Keratinocyte (primary cell): ENCODE results near the gene RASAL2.

Experiments
- CTCF ChIP-seq, 3 experiments: IDR thresholded peaks in 1 of 3; conservative IDR thresholded peaks in 1 of 3; optimal IDR thresholded peaks in 1 of 3; 2 replicates in 2 of 3; 3 replicates in 1 of 3; pipeline versions ENCODE3 to v1.5.1; 2011; ENCODE audit warnings: low read length in 3 of 3, mild to moderate bottlenecking in 3 of 3, moderate library complexity in 2 of 3, control low read depth in 1 of 3, inconsistent platforms in 1 of 3; ENCODE audit not compliant: insufficient read depth in 2 of 3; ENCODE audit errors: extremely low read depth in 1 of 3
- EZH2 ChIP-seq: IDR thresholded peaks from one replicate; pipeline ENCODE4 v1.6.1; 2012; ENCODE audit warnings: inconsistent platforms, mild to moderate bottlenecking, low read length, moderate library complexity

GRCh38 chr1:178530502-178530901 lies 436.6 kb downstream of the RASAL2 start:
- TF ChIP-seq CTCF (optimal IDR thresholded peaks at IDR 0.05 in 1 of 3, IDR thresholded peaks at IDR 0.05 in 1 of 3, conservative IDR thresholded peaks at IDR 0.05 in 1 of 3; ENCODE audit: extremely low read depth in 1 of 3, insufficient read depth in 2 of 3, low read length in 3 of 3), result no peak
- TF ChIP-seq EZH2, result no peak
